Kidney epithelial cell (primary cell): ENCODE data around the gene C1orf216. TPM values are rescaled to one million over a fixed set of nuclear protein-coding genes. Genes with fewer than 3 reads are reported as not detected.

Source experiments
- DNase-seq: peaks from one replicate; pipeline ENCODE4 v3.0.0-alpha.2; 2010; ENCODE audit warnings: low read depth
- H3K27me3 ChIP-seq: 2 replicates; pipeline ENCODE4 v1.6.0; 2011; ENCODE audit warnings: low read length; ENCODE audit not compliant: control insufficient read depth, insufficient read depth
- H3K36me3 ChIP-seq: 2 replicates; pipeline ENCODE4 v1.5.1; 2011; ENCODE audit warnings: low read length; ENCODE audit not compliant: control insufficient read depth, insufficient read depth
- H3K4me3 ChIP-seq: 2 replicates; pipeline ENCODE4 v1.5.1; 2011; ENCODE audit warnings: low read depth, mild to moderate bottlenecking, control low read depth, low read length
- CTCF ChIP-seq: IDR thresholded peaks from 2 replicates; pipeline ENCODE4 v1.5.1; 2011; ENCODE audit warnings: mild to moderate bottlenecking, moderate library complexity, low read length, control low read depth, inconsistent platforms; ENCODE audit not compliant: insufficient read depth, poor library complexity, severe bottlenecking
- total RNA-seq: library from RNA; depleted of rRNA; stranded (reverse); fragments of >200 nt; gene quantifications from 2 replicates; pipeline ENCODE4 v1.2.3, GENCODE V29; 2015

The C1orf216 gene
- total RNA-seq, 1 donor from 2014 or later, result 9.2 TPM

GRCh38 chr1:35666216-35666615 lies 52.5 kb downstream of the C1orf216 start:
- TF ChIP-seq CTCF, result no peak
- H3K27me3 ChIP-seq, result peaks cover 9% of the 10 kb centered on the region
- no peak for DNase-seq

More at GRCh38 chr1:35666216-35666615, 52.5 kb downstream of the C1orf216 start:
- no peaks in the 10 kb centered on the region for H3K36me3 ChIP-seq
- H3K4me3 ChIP-seq, result no peak overlapping the region

Other genes with a start within 250 kb of the C1orf216 start
- 60.5 and 76.7 TPM in 2 replicates for gene KIAA0319L, start 161.5 kb downstream of the C1orf216 start, total RNA-seq
- 24.5 and 30.0 TPM in 2 replicates for gene NCDN, start 161.1 kb downstream of the C1orf216 start, total RNA-seq
- gene TFAP2E, start 145.6 kb downstream of the C1orf216 start, total RNA-seq, result 0.67 and 0.75 TPM in 2 replicates
- 75.4 and 94.3 TPM in 2 replicates for gene PSMB2, start 77.4 kb downstream of the C1orf216 start, total RNA-seq
- gene CLSPN, start 51.1 kb upstream of the C1orf216 start, total RNA-seq, result 3.6 and 4.1 TPM in 2 replicates
- 14.0 and 14.2 TPM in 2 replicates for gene AGO4, start 89.1 kb upstream of the C1orf216 start, total RNA-seq
- 21.9 and 24.1 TPM in 2 replicates for gene AGO1, start 164.3 kb upstream of the C1orf216 start, total RNA-seq
- 9.9 and 10.6 TPM in 2 replicates for gene AGO3, start 212.2 kb upstream of the C1orf216 start, total RNA-seq